H9 (cell line): ENCODE data around the gene GRAMD1B. TPM values are rescaled to one million over a fixed set of nuclear protein-coding genes. Genes with fewer than 3 reads are reported as not detected.

Source experiments
- DNase-seq: peaks from one replicate; pipeline ENCODE4 v3.0.0-alpha.2; 2017
- H2AFZ ChIP-seq: one replicate; pipeline ENCODE4 v1.6.1; 2013; ENCODE audit warnings: mild to moderate bottlenecking, low read length, control low read depth, moderate library complexity
- H2AK5ac ChIP-seq: 2 replicates; pipeline ENCODE4 v1.6.1; 2013; ENCODE audit warnings: low read length, control low read depth, mixed read lengths; ENCODE audit not compliant: insufficient read length
- H2BK120ac ChIP-seq: one replicate; pipeline ENCODE4 v1.6.1; 2013; ENCODE audit warnings: low read depth, mild to moderate bottlenecking, low read length, control low read depth, inconsistent platforms; ENCODE audit not compliant: poor library complexity, severe bottlenecking
- H2BK12ac ChIP-seq: 2 replicates; pipeline ENCODE4 v1.6.1; 2013; ENCODE audit warnings: low read length, control low read depth, mixed read lengths, low read depth; ENCODE audit not compliant: insufficient read length
- H2BK15ac ChIP-seq: 2 replicates; pipeline ENCODE4 v1.6.1; 2013; ENCODE audit warnings: low read depth, low read length, control low read depth
- H2BK20ac ChIP-seq: one replicate; pipeline ENCODE4 v1.6.1; 2013; ENCODE audit warnings: low read depth, mild to moderate bottlenecking, low read length, control low read depth, inconsistent platforms; ENCODE audit not compliant: poor library complexity, severe bottlenecking
- H2BK5ac ChIP-seq: 2 replicates; pipeline ENCODE4 v1.6.1; 2013; ENCODE audit warnings: low read length, control low read depth, mixed read lengths; ENCODE audit not compliant: insufficient read length
- H3K14ac ChIP-seq: 2 replicates; pipeline ENCODE4 v1.6.1; 2013; ENCODE audit warnings: low read length, control low read depth; ENCODE audit not compliant: insufficient read depth
- H3K18ac ChIP-seq: 2 replicates; pipeline ENCODE4 v1.6.1; 2013; ENCODE audit warnings: low read depth, mild to moderate bottlenecking, mixed read lengths, low read length, control low read depth; ENCODE audit not compliant: insufficient read length
- H3K23ac ChIP-seq: 2 replicates; pipeline ENCODE4 v1.6.1; 2013; ENCODE audit warnings: low read length, control low read depth, mixed read lengths, low read depth; ENCODE audit not compliant: insufficient read length
- H3K23me2 ChIP-seq: 2 replicates; pipeline ENCODE4 v1.6.1; 2013; ENCODE audit warnings: low read depth, mild to moderate bottlenecking, mixed read lengths, low read length, control low read depth; ENCODE audit not compliant: insufficient read length, poor library complexity, severe bottlenecking
- H3K27ac ChIP-seq: 2 replicates; pipeline ENCODE4 v1.5.1; 2013; ENCODE audit warnings: low read length, control low read depth, mixed read lengths, low read depth; ENCODE audit not compliant: insufficient read length
- H3K27me3 ChIP-seq: 2 replicates; pipeline ENCODE4 v1.6.1; 2013; ENCODE audit warnings: low read length, control low read depth, inconsistent platforms; ENCODE audit not compliant: insufficient read depth
- H3K4ac ChIP-seq: 2 replicates; pipeline ENCODE4 v1.6.1; 2013; ENCODE audit warnings: low read depth, mild to moderate bottlenecking, control low read depth, inconsistent platforms, low read length, moderate library complexity
- H3K4me1 ChIP-seq: 2 replicates; pipeline ENCODE4 v1.6.1; 2013; ENCODE audit warnings: low read length, control low read depth, inconsistent platforms; ENCODE audit not compliant: insufficient read depth
- H3K4me2 ChIP-seq: 2 replicates; pipeline ENCODE4 v1.6.1; 2013; ENCODE audit warnings: low read length, control low read depth, mixed read lengths; ENCODE audit not compliant: insufficient read length, insufficient read depth
- H3K56ac ChIP-seq: 2 replicates; pipeline ENCODE4 v1.6.1; 2013; ENCODE audit warnings: low read depth, mild to moderate bottlenecking, mixed read lengths, low read length, control low read depth; ENCODE audit not compliant: insufficient read length
- H3K79me1 ChIP-seq: 2 replicates; pipeline ENCODE4 v1.6.1; 2013; ENCODE audit warnings: low read depth, mild to moderate bottlenecking, moderate library complexity, low read length, control low read depth, inconsistent platforms; ENCODE audit not compliant: insufficient read depth, poor library complexity, severe bottlenecking
- H3K79me2 ChIP-seq: 2 replicates; pipeline ENCODE4 v1.6.1; 2013; ENCODE audit warnings: low read length, control low read depth, inconsistent platforms; ENCODE audit not compliant: insufficient read depth
- H3K9ac ChIP-seq: 2 replicates; pipeline ENCODE4 v1.6.1; 2013; ENCODE audit warnings: low read length, control low read depth, mixed read lengths; ENCODE audit not compliant: insufficient read length; ENCODE audit errors: extremely low read depth
- H3K9me3 ChIP-seq: one replicate; pipeline ENCODE4 v1.6.1; 2013; ENCODE audit warnings: low read depth, low read length, inconsistent platforms; ENCODE audit not compliant: control insufficient read depth
- H3T11ph ChIP-seq: one replicate; pipeline ENCODE4 v1.6.1; 2013; ENCODE audit warnings: mild to moderate bottlenecking, low read length, control low read depth, inconsistent platforms
- H4K20me1 ChIP-seq: one replicate; pipeline ENCODE4 v1.6.1; 2013; ENCODE audit not compliant: control insufficient read depth, insufficient read length, insufficient read depth
- H4K5ac ChIP-seq: 2 replicates; pipeline ENCODE4 v1.6.1; 2013; ENCODE audit warnings: low read depth, mild to moderate bottlenecking, mixed read lengths, low read length, control low read depth; ENCODE audit not compliant: insufficient read length
- H4K8ac ChIP-seq: replicated peaks from 2 replicates; pipeline ENCODE4 v1.6.1; 2013; ENCODE audit warnings: low read length, control low read depth, mixed read lengths, low read depth; ENCODE audit not compliant: insufficient read length
- H4K91ac ChIP-seq: 2 replicates; pipeline ENCODE4 v1.6.1; 2013; ENCODE audit warnings: low read depth, mild to moderate bottlenecking, moderate library complexity, mixed read lengths, low read length, control low read depth; ENCODE audit not compliant: insufficient read length
- H3K27ac Mint-ChIP-seq, 3 experiments: 2 replicates in 2 of 3; 3 replicates in 1 of 3; pipeline ENCODE4 v1.8.0; 2020 to 2021; ENCODE audit warnings: mixed read lengths in 3 of 3, mild to moderate bottlenecking in 1 of 3, moderate library complexity in 1 of 3
- H3K27me3 Mint-ChIP-seq: 2 replicates; pipeline ENCODE4 v1.8.0; 2021; ENCODE audit warnings: low read depth, mild to moderate bottlenecking, moderate library complexity, mixed read lengths
- H3K36me3 Mint-ChIP-seq, 3 experiments: 2 replicates in 2 of 3; 3 replicates in 1 of 3; pipeline ENCODE4 v1.8.0; 2020 to 2021; ENCODE audit warnings: low read depth in 3 of 3, mixed read lengths in 3 of 3; ENCODE audit not compliant: insufficient read depth in 1 of 3
- H3K4me1 Mint-ChIP-seq, 2 experiments: 2 replicates each; pipeline ENCODE4 v1.8.0; 2020; ENCODE audit warnings: mixed read lengths in 2 of 2
- H3K4me3 Mint-ChIP-seq, 2 experiments: 2 replicates in 1 of 2; 3 replicates in 1 of 2; pipeline ENCODE4 v1.8.0; 2020 to 2021; ENCODE audit warnings: mild to moderate bottlenecking in 2 of 2, mixed read lengths in 2 of 2, moderate library complexity in 1 of 2
- H3K9me3 Mint-ChIP-seq, 2 experiments: 2 replicates in 1 of 2; 3 replicates in 1 of 2; pipeline ENCODE4 v1.8.0; 2020; ENCODE audit warnings: mild to moderate bottlenecking in 2 of 2, mixed read lengths in 2 of 2, moderate library complexity in 1 of 2
- WGBS: extraction: QIAGEN DNeasy Blood & Tissue Kit; methylation state at CpG from one replicate; pipeline ENCODE4 v1.1.7; 2013; ENCODE audit warnings: missing lambda C conversion rate, low lambda C conversion rate, mixed read lengths; ENCODE audit not compliant: insufficient read length; ENCODE audit errors: extremely low coverage; 5-methylcytosine and 5-hydroxymethylcytosine counted together
- total RNA-seq: library from RNA; stranded (reverse); gene quantifications from 2 replicates; pipeline ENCODE4 v1.2.1, GENCODE V29; 2021
- TF ChIP-seq, protein P1 (sequence below): fragments of 200-600 bp; sonication (generic); conservative IDR thresholded peaks from 3 replicates; pipeline ENCODE4 v1.8.0; 2021; ENCODE audit warnings: antibody characterized with exemption, mild to moderate bottlenecking

The GRAMD1B gene
- total RNA-seq, 1 experiment from 2014 or later: 25.9 TPM

DNA sequence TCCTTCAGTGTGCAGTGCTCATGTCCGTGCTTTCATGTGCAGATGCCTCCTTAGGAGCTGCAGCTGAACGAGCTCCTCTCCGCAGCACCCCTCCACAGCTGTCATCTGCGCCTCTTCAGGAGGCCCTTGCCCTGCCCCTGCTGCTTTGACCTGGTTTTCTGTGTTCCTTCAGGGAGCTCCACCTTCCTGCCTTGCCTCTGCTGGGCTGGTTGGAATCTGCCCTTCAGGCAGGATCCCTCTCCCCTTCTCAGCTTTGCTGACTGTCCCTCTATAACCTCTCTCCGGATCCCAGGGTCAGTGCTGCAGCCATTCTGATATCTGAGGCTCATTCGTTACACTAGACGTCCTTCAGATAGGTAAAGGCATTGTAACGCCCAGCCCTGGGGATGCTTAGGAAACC, 156.5 kb downstream of the GRAMD1B start:
- H3K27ac Mint-ChIP-seq: peak overlapping the region in 1 of 3 experiments; percentile 70; a peak in 2 of 7 replicates

More for the DNA sequence above, 156.5 kb downstream of the GRAMD1B start:
- no peak overlapping the region for H2BK15ac ChIP-seq
- H4K91ac ChIP-seq: no peak overlapping the region
- DNase-seq: no peak
- no peak overlapping the region for H3K56ac ChIP-seq
- no peaks in the 10 kb centered on the region for H3K23me2 ChIP-seq
- H4K5ac ChIP-seq: no peak overlapping the region
- H3K4me2 ChIP-seq: no peak overlapping the region
- peaks cover 0 to 3% of the 10 kb centered on the region in 2 experiments; a peak in 1 of 5 replicates for H3K9me3 Mint-ChIP-seq
- no CpG with 5 or more reads among the region's 8 CpGs for WGBS
- H2BK120ac ChIP-seq: no peak overlapping the region
- H3K79me1 ChIP-seq: no peaks in the 10 kb centered on the region
- no peaks in the 10 kb centered on the region for H3K27me3 ChIP-seq
- H3K4ac ChIP-seq: no peak overlapping the region
- H3K4me3 Mint-ChIP-seq: no peak overlapping the region
- H3K4me1 Mint-ChIP-seq: peaks cover 20 to 24% of the 10 kb centered on the region in 2 experiments
- H3K4me1 ChIP-seq: no peaks in the 10 kb centered on the region; the same call in 1 of the 2 replicates
- H2BK20ac ChIP-seq: no peak overlapping the region
- H3K18ac ChIP-seq: no peak overlapping the region
- H3K14ac ChIP-seq: no peak overlapping the region
- no peaks in the 10 kb centered on the region for H3K79me2 ChIP-seq
- H2AK5ac ChIP-seq: no peak overlapping the region
- no peak overlapping the region for H3K9ac ChIP-seq
- H3K27me3 Mint-ChIP-seq: no peaks in the 10 kb centered on the region
- H3T11ph ChIP-seq: no peak overlapping the region
- no peak overlapping the region for H3K23ac ChIP-seq
- no peak overlapping the region for H3K27ac ChIP-seq
- TF ChIP-seq, protein P1, sequence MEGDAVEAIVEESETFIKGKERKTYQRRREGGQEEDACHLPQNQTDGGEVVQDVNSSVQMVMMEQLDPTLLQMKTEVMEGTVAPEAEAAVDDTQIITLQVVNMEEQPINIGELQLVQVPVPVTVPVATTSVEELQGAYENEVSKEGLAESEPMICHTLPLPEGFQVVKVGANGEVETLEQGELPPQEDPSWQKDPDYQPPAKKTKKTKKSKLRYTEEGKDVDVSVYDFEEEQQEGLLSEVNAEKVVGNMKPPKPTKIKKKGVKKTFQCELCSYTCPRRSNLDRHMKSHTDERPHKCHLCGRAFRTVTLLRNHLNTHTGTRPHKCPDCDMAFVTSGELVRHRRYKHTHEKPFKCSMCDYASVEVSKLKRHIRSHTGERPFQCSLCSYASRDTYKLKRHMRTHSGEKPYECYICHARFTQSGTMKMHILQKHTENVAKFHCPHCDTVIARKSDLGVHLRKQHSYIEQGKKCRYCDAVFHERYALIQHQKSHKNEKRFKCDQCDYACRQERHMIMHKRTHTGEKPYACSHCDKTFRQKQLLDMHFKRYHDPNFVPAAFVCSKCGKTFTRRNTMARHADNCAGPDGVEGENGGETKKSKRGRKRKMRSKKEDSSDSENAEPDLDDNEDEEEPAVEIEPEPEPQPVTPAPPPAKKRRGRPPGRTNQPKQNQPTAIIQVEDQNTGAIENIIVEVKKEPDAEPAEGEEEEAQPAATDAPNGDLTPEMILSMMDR: no peak
- no peak overlapping the region for H2BK5ac ChIP-seq
- no peaks in the 10 kb centered on the region for H3K9me3 ChIP-seq
- no peaks in the 10 kb centered on the region for H4K20me1 ChIP-seq
- H2AFZ ChIP-seq: no peak overlapping the region
- H3K36me3 Mint-ChIP-seq: peaks cover 7 to 12% (median 8%) of the 10 kb centered on the region in 3 experiments
- H4K8ac ChIP-seq: no peak overlapping the region
- no peak overlapping the region for H2BK12ac ChIP-seq
